SJSA1 (cell line): ENCODE results near the gene STAT5A. TPM values are rescaled to one million over a fixed set of nuclear protein-coding genes. Genes with fewer than 3 reads are reported as not detected.
A peak's percentile ranks its signal among the peaks of the same experiment; 100 is the strongest.

Source experiments
- DNase-seq, 2 experiments: peaks; one replicate each; pipeline ENCODE4 v3.0.0-alpha.2; 2015 to 2020; ENCODE audit warnings: low spot score in 2 of 2, low read depth in 1 of 2
- H3K27ac ChIP-seq: fragments of 250-450 bp; sonication (Bioruptor Pico); 2 replicates; pipeline ENCODE4 v1.5.1; 2020; ENCODE audit warnings: mild to moderate bottlenecking, moderate library complexity
- H3K27me3 ChIP-seq: fragments of 250-450 bp; sonication (Bioruptor Pico); replicated peaks from 2 replicates; pipeline ENCODE4 v1.5.1; 2020; ENCODE audit warnings: mild to moderate bottlenecking, moderate library complexity
- H3K36me3 ChIP-seq: fragments of 250-450 bp; sonication (Bioruptor Pico); 2 replicates; pipeline ENCODE4 v1.5.1; 2020; ENCODE audit warnings: mild to moderate bottlenecking
- H3K4me1 ChIP-seq: fragments of 250-450 bp; sonication (Bioruptor Pico); replicated peaks from 2 replicates; pipeline ENCODE4 v1.6.1; 2021; ENCODE audit warnings: mild to moderate bottlenecking
- H3K4me3 ChIP-seq: fragments of 250-450 bp; sonication (Bioruptor Pico); 2 replicates; pipeline ENCODE4 v1.5.1; 2020; ENCODE audit warnings: mild to moderate bottlenecking
- H3K9me3 ChIP-seq: fragments of 250-450 bp; sonication (Bioruptor Pico); replicated peaks from 2 replicates; pipeline ENCODE4 v1.5.1; 2020; ENCODE audit warnings: mild to moderate bottlenecking
- total RNA-seq: library from RNA; depleted of rRNA; stranded (reverse); fragments of >200 nt; shearing (Covaris generic); gene quantifications from 2 replicates; pipeline ENCODE4 v1.2.3, GENCODE V29; 2014

The STAT5A gene
- total RNA-seq, 1 experiment from 2014 or later: 4.6 TPM

- H3K27ac ChIP-seq: peak overlapping the region; percentile 58
- peaks cover 50% of the 10 kb centered on the region for H3K36me3 ChIP-seq
- H3K27me3 ChIP-seq: no peaks in the 10 kb centered on the region
- peak; percentile 56 to 84 for DNase-seq
- no peak overlapping the region for H3K4me3 ChIP-seq
- peaks cover 61% of the 10 kb centered on the region for H3K4me1 ChIP-seq
- H3K9me3 ChIP-seq: no peaks in the 10 kb centered on the region
Observed at GRCh38 chr17:42325026-42325425, 36.7 kb downstream of the STAT5A start.

DNA sequence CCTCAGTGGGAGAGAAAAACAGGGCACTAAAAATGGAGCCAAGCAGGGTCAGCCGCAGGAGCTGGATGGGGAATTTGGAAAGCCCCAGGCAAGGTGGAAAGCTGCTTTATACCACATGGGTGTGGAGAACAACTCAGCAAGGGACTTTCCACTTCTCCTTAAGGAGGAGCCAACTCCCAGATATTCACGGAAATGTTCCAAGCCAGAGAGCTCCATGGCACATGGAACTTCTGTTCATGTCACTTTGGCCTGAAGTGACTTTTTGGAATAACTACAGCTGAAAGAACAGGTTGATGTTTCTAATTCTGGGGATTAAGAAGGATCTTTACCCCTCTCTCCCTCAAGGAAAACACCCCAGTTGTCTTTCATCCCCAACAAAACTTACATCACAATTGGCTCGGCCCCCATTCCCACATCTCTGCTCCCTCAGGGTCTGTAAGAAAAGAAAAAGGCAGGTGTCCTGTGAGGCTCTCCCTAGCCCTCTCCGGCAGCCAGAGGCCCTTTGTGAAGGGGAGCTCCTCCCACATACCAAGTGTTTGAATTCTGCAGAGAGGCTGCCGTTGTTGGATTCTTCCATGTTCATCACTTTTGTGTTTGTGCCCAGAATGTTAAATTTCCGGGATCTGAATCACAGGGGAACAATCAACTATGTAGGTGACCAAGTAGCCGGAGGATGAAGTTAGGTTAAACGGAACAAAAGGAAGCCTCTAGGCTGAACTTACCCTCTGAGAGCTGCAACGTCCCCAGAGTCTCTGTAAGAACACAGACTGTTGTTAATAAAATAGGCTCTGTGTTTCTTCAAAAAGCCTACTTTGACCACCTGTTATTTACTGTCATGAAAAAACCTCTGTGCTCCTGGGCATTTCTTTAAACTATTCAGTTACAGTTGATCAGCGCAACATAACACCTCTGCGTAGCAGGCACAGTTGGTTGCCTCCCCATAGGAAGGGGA lies 41.0 kb downstream of the STAT5A start:
- Histone ChIP-seq H3K36me3 (peaks cover 55% of the 10 kb centered on the region), H3K4me1 (peaks cover 47% of the 10 kb centered on the region), H3K27me3 (no peaks in the 10 kb centered on the region), H3K27ac (peak overlapping the region; percentile 65), H3K9me3 (no peaks in the 10 kb centered on the region), H3K4me3 (no peak overlapping the region)
- peak; percentile 73 to 76 for DNase-seq

DNA sequence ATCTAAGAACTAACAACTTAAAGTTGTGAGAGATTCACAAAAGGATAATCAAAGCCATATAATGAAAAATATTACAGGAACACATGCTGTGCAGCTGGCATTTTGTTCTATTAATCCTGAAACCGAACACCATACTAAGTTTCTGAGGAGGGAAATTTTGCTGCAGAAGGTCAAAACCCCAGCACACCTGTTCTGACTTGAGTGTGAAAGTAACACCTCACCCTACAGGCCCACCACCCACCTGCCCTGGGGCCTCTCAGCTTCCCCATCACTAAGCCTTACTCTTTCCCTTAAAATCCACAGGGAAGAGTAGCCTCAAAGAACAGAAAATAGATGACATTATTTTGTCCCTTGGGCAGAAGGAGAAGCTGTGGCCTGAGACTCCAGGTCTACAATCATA lies 44.8 kb downstream of the STAT5A start:
- Histone ChIP-seq H3K27me3 (no peaks in the 10 kb centered on the region), H3K36me3 (peaks cover 74% of the 10 kb centered on the region)

DNA sequence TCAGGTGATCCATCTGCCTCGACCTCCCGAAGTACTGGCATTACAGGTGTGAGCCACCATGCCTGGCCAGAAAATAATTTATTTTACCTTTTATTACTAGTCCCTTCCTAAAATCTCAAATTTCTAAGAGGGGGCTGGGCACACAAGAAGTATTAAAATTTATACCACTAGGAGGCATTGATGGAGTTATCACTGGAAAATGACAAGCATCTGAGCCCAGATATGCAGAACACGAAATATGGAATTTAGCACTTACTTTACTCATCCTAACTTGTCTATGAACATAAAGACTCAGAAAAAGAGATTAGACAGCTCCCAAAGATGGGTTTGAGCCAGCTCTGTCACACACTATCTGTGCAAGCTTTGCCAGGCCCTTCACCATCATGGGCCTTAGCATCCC lies 46.4 kb downstream of the STAT5A start:
- H3K9me3 ChIP-seq: no peaks in the 10 kb centered on the region
- no peaks in the 10 kb centered on the region for H3K27me3 ChIP-seq
- peaks cover 76% of the 10 kb centered on the region for H3K36me3 ChIP-seq
- no peak for DNase-seq
- no peak overlapping the region for H3K27ac ChIP-seq
- H3K4me3 ChIP-seq: no peak overlapping the region
- H3K4me1 ChIP-seq: peaks cover 8% of the 10 kb centered on the region

More for the DNA sequence above, 44.8 kb downstream of the STAT5A start:
- Histone ChIP-seq H3K9me3 (no peaks in the 10 kb centered on the region), H3K4me1 (peaks cover 24% of the 10 kb centered on the region), H3K27ac (no peak overlapping the region), H3K4me3 (no peak overlapping the region)
- no peak for DNase-seq

DNA sequence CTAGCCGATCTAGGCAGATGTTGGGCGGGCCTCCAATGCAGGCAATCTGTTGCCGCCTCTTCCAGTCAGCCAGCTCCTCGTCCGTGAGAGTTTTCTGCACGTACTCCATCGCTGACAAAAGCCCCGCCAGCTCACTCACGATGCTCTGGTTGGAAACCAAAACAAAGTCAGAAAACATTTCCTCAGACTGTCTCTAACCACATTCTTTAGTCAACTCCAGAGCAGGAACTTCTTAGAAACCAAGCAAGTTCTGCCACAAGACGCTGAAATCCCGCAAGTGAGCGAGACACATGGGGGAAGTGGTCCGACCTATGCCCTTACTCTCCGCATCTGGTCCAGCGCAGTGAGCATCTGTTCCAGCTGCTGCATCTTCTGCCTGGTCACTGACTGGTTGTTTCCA lies 49.1 kb downstream of the STAT5A start:
- Histone ChIP-seq H3K36me3 (peaks cover 79% of the 10 kb centered on the region), H3K9me3 (no peaks in the 10 kb centered on the region), H3K4me3 (no peak overlapping the region), H3K27me3 (no peaks in the 10 kb centered on the region), H3K4me1 (peaks cover 4% of the 10 kb centered on the region), H3K27ac (no peak overlapping the region)
- no peak for DNase-seq

DNA sequence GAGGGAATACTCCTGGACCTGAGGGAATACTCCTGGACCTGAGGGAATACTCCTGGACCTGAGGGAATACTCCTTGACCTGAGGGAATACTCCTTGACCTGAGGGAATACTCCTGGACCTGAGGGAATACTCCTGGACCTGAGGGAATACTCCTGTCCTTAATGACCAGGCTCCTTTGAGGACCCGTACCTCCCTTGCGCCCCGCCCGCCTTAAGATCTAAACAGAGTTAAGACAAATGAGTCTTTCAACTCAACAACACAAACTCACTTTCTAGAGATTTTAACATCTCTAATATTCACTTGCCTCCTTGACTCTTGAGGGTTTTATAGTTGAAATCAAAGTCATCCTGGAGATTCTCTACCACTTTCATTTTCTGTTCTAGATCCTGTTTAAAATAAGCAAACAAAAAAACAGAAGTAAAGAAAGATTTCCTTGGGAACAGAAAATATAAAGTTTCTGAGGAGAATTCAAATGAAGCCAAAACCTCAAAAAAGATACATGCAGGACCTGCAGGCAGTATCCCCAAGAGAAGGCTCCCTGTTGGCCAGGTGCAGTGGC lies 50.2 kb downstream of the STAT5A start:
- peaks cover 9% of the 10 kb centered on the region for H3K4me1 ChIP-seq
- no peaks in the 10 kb centered on the region for H3K9me3 ChIP-seq
- no peak overlapping the region for H3K4me3 ChIP-seq
- DNase-seq: no peak
- no peaks in the 10 kb centered on the region for H3K27me3 ChIP-seq
- H3K36me3 ChIP-seq: peaks cover 80% of the 10 kb centered on the region
- H3K27ac ChIP-seq: no peak overlapping the region

DNA sequence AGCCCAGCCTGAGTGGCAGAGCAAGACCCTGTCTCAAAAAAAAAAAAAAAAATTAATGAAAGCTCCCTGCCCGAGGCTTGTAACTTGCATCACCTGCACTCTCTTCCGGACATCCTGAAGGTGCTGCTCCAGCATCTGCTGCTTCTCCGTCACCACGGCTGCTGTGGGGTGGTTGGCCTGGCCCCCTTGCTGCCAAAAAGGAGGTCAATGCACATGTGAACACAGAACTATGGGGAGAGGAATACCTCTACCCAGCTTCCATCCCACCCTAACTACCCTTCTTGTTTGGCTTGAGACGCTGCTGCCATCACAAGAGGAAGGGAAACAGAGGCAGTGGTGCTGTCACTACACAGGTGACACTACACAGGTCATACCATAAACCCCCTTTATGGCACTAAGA lies 50.9 kb downstream of the STAT5A start:
- H3K27ac ChIP-seq: no peak overlapping the region
- DNase-seq: no peak
- H3K4me3 ChIP-seq: no peak overlapping the region
- no peaks in the 10 kb centered on the region for H3K9me3 ChIP-seq
- H3K36me3 ChIP-seq: peaks cover 81% of the 10 kb centered on the region
- H3K4me1 ChIP-seq: peaks cover 9% of the 10 kb centered on the region
- H3K27me3 ChIP-seq: no peaks in the 10 kb centered on the region

- Histone ChIP-seq H3K4me3 (no peak overlapping the region), H3K27ac (no peak overlapping the region), H3K4me1 (peaks cover 9% of the 10 kb centered on the region), H3K27me3 (no peaks in the 10 kb centered on the region), H3K36me3 (peaks cover 83% of the 10 kb centered on the region), H3K9me3 (no peaks in the 10 kb centered on the region)
- DNase-seq: no peak
Observed at GRCh38 chr17:42340691-42341127, 52.4 kb downstream of the STAT5A start.

- no peaks in the 10 kb centered on the region for H3K9me3 ChIP-seq
- DNase-seq: no peak
Observed at GRCh38 chr17:42341568-42341967, 53.3 kb downstream of the STAT5A start.

GRCh38 chr17:42342242-42343008 lies 54.1 kb downstream of the STAT5A start:
- Histone ChIP-seq H3K9me3 (no peaks in the 10 kb centered on the region), H3K36me3 (peaks cover 78% of the 10 kb centered on the region), H3K27me3 (no peaks in the 10 kb centered on the region), H3K4me1 (peaks cover 12% of the 10 kb centered on the region), H3K27ac (no peak overlapping the region), H3K4me3 (no peak overlapping the region)
- no peak for DNase-seq

More at GRCh38 chr17:42341568-42341967, 53.3 kb downstream of the STAT5A start:
- no peaks in the 10 kb centered on the region for H3K27me3 ChIP-seq
- no peak overlapping the region for H3K4me3 ChIP-seq
- peaks cover 9% of the 10 kb centered on the region for H3K4me1 ChIP-seq
- H3K36me3 ChIP-seq: peaks cover 82% of the 10 kb centered on the region
- no peak overlapping the region for H3K27ac ChIP-seq

GRCh38 chr17:42345396-42346073 lies 57.2 kb downstream of the STAT5A start:
- Histone ChIP-seq H3K4me1 (peaks cover 19% of the 10 kb centered on the region), H3K36me3 (peaks cover 65% of the 10 kb centered on the region), H3K4me3 (no peak overlapping the region), H3K27me3 (no peaks in the 10 kb centered on the region), H3K9me3 (no peaks in the 10 kb centered on the region), H3K27ac (no peak overlapping the region)
- DNase-seq: no peak

DNA sequence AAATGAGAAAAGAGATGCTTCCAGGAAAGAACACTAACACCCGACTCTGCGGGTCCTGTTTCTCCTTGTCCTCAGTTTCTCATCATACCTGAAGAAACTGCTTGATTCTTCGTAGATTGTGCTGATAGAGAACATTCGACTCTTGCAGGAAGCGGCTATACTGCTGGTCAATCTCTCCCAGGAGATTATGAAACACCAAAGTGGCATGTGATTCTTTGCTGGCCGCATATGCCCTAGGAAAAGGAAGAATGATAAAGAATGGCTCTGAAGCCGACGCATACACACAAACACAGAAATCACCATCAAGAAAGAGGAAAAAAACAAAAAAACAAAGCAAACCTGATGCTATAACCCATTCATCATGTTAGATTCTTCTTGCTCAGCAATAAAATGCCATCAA lies 58.2 kb downstream of the STAT5A start:
- peaks cover 19% of the 10 kb centered on the region for H3K4me1 ChIP-seq
- no peaks in the 10 kb centered on the region for H3K27me3 ChIP-seq
- no peak overlapping the region for H3K27ac ChIP-seq
- H3K36me3 ChIP-seq: peaks cover 56% of the 10 kb centered on the region
- no peaks in the 10 kb centered on the region for H3K9me3 ChIP-seq
- no peak for DNase-seq
- no peak overlapping the region for H3K4me3 ChIP-seq

GRCh38 chr17:42347198-42347597 lies 58.9 kb downstream of the STAT5A start:
- no peak overlapping the region for H3K27ac ChIP-seq
- peaks cover 17% of the 10 kb centered on the region for H3K4me1 ChIP-seq
- no peak overlapping the region for H3K4me3 ChIP-seq
- H3K9me3 ChIP-seq: no peaks in the 10 kb centered on the region
- peak in 1 of 2 experiments; percentile 29 for DNase-seq
- H3K27me3 ChIP-seq: no peaks in the 10 kb centered on the region
- H3K36me3 ChIP-seq: peaks cover 49% of the 10 kb centered on the region
